GM12878 (cell line): ENCODE measurements around the gene RPS10. TPM values are rescaled to one million over a fixed set of nuclear protein-coding genes. Genes with fewer than 3 reads are reported as not detected.

Experiments
- CBX5 ChIP-seq: sonication (generic); IDR thresholded peaks from 2 replicates; pipeline ENCODE4 v1.6.1; 2016; ENCODE audit warnings: low read depth, moderate library complexity, mild to moderate bottlenecking, inconsistent platforms
- CUX1 ChIP-seq: IDR thresholded peaks from 2 replicates; pipeline ENCODE4 v1.6.1; 2012; ENCODE audit warnings: improper control_type of control experiment, low read depth, low read length; ENCODE audit not compliant: insufficient replicate concordance
- HDAC2 ChIP-seq: fragments of 200-600 bp; sonication (generic); IDR thresholded peaks from 2 replicates; pipeline ENCODE4 v1.6.1; 2017
- KAT2A ChIP-seq: conservative IDR thresholded peaks from 2 replicates; pipeline ENCODE4 v1.6.1; 2011; ENCODE audit warnings: low read depth, low read length; ENCODE audit not compliant: control insufficient read depth
- MEF2B ChIP-seq: fragments of 450-650 bp; IDR thresholded peaks from 2 replicates; pipeline ENCODE4 v1.6.1; 2018; ENCODE audit warnings: mild to moderate bottlenecking, moderate library complexity; ENCODE audit not compliant: partially characterized antibody, poor library complexity, severe bottlenecking
- NKRF ChIP-seq: fragments of 450-650 bp; conservative IDR thresholded peaks from 2 replicates; pipeline ENCODE4 v1.6.1; 2017; ENCODE audit warnings: mild to moderate bottlenecking, moderate library complexity
- POLR2AphosphoS5 ChIP-seq: IDR thresholded peaks from 2 replicates; pipeline ENCODE4 v1.6.1; 2011; ENCODE audit warnings: mild to moderate bottlenecking, low read length, inconsistent platforms
- RFX5 ChIP-seq: IDR thresholded peaks from 2 replicates; pipeline ENCODE4 v1.6.1; 2011; ENCODE audit warnings: low read depth, low read length, improper control_type of control experiment
- polyA plus RNA-seq, 11 experiments: library from polyadenylated mRNA; depleted of rRNA in 4 of 11; unstranded in 6 of 11; stranded (reverse) in 5 of 11; fragments of >200 nt; fragmentation: Nextera tagmentation in 4 of 11; fragmentation: Illumina TruSeq in 1 of 11; extraction: Ambion mirVana in 4 of 11; extraction: Trizol in 1 of 11; gene quantifications; 1 replicate in 1 of 11; 2 replicates in 10 of 11; pipeline versions ENCODE4 v1.2.1 to v1.2.3, GENCODE V29; 2011 to 2016; ENCODE audit warnings: inconsistent platforms in 2 of 11, missing spikeins in 2 of 11, low read depth in 1 of 11
- total RNA-seq, 4 experiments: library from RNA; depleted of rRNA in 3 of 4; stranded (reverse); fragments of >200 nt in 3 of 4; fragmentation: Illumina TruSeq in 1 of 4; extraction: Trizol in 1 of 4; gene quantifications; 2 replicates each; pipeline versions ENCODE4 v1.2.1 to v1.2.3, GENCODE V29; 2013 to 2021

Gene RPS10
- total and polyA plus RNA-seq, 10 of the 15 experiments (the other 5 are each of a cell fraction or from before 2014, with no cell fraction given), result 1,546 to 3,970 (median 2,813) TPM

- TF ChIP-seq CUX1 (no peak), POLR2AphosphoS5 (no peak), HDAC2 (no peak), KAT2A (no peak), CBX5 (no peak), MEF2B (no peak), RFX5 (no peak), NKRF (no peak)
- TF ChIP-seq, all 136 proteins: peak for 0
These were observed 11.7 kb upstream of the RPS10 start (continued) for GRCh38 chr6:34437644-34437970.
